T-helper 22 cell (primary cell): ENCODE data around the gene CCDC77.

Experiments used
- DNase-seq: peaks from one replicate; pipeline ENCODE4 v3.0.0-alpha.2; 2020; ENCODE audit warnings: low read depth

Gene CCDC77

GRCh38 chr12:480831-481816 is 79.7 kb downstream of the CCDC77 start:
- DNase-seq, result no peak

- no peak for DNase-seq
Measured at GRCh38 chr12:482061-482460, 80.6 kb downstream of the CCDC77 start.

- DNase-seq, result no peak
Measured at GRCh38 chr12:484096-484495, 82.7 kb downstream of the CCDC77 start.

GRCh38 chr12:490260-490659 is 88.8 kb downstream of the CCDC77 start:
- no peak for DNase-seq
